H1 (cell line): Measurements from ENCODE around the gene EBLN2.

Experiments
- EP300 ChIP-seq, 2 experiments: IDR thresholded peaks; 1 replicate in 1 of 2; 2 replicates in 1 of 2; pipeline ENCODE4 v1.6.1; 2011 to 2012; ENCODE audit warnings: low read depth in 2 of 2, low read length in 2 of 2, mild to moderate bottlenecking in 2 of 2, borderline replicate concordance in 1 of 2, inconsistent platforms in 1 of 2, moderate library complexity in 1 of 2
- HDAC2 ChIP-seq, 2 experiments: fragments of 300-600 bp in 1 of 2; sonication (generic) in 1 of 2; IDR thresholded peaks; 2 replicates each; pipeline ENCODE4 v1.6.1; 2011 to 2012; ENCODE audit warnings: low read depth in 2 of 2, low read length in 2 of 2, mild to moderate bottlenecking in 2 of 2, moderate library complexity in 2 of 2, borderline replicate concordance in 1 of 2, inconsistent platforms in 1 of 2
- POLR2A ChIP-seq, 2 experiments: IDR thresholded peaks; 1 replicate in 1 of 2; 2 replicates in 1 of 2; pipeline ENCODE4 v1.6.1; 2011; ENCODE audit warnings: low read depth in 2 of 2, low read length in 2 of 2, mild to moderate bottlenecking in 2 of 2; ENCODE audit errors: control extremely low read depth in 1 of 2
- TF ChIP-seq, protein P1 (sequence below), 3 experiments: IDR thresholded peaks; 1 replicate in 2 of 3; 2 replicates in 1 of 3; pipeline versions ENCODE4 v1.5.1 to v1.6.1; 2011; ENCODE audit warnings: low read length in 3 of 3, mild to moderate bottlenecking in 3 of 3, inconsistent platforms in 2 of 3, low read depth in 1 of 3, moderate library complexity in 1 of 3; ENCODE audit not compliant: insufficient read depth in 1 of 3; ENCODE audit errors: control extremely low read depth in 1 of 3
- TF ChIP-seq, protein P2 (sequence below): IDR thresholded peaks from 2 replicates; pipeline ENCODE4 v1.6.1; 2011; ENCODE audit warnings: low read depth, mild to moderate bottlenecking, low read length; ENCODE audit not compliant: insufficient read depth
- TF ChIP-seq, protein P3 (sequence below): IDR thresholded peaks from 2 replicates; pipeline ENCODE4 v1.6.1; 2012; ENCODE audit warnings: inconsistent platforms

DNA sequence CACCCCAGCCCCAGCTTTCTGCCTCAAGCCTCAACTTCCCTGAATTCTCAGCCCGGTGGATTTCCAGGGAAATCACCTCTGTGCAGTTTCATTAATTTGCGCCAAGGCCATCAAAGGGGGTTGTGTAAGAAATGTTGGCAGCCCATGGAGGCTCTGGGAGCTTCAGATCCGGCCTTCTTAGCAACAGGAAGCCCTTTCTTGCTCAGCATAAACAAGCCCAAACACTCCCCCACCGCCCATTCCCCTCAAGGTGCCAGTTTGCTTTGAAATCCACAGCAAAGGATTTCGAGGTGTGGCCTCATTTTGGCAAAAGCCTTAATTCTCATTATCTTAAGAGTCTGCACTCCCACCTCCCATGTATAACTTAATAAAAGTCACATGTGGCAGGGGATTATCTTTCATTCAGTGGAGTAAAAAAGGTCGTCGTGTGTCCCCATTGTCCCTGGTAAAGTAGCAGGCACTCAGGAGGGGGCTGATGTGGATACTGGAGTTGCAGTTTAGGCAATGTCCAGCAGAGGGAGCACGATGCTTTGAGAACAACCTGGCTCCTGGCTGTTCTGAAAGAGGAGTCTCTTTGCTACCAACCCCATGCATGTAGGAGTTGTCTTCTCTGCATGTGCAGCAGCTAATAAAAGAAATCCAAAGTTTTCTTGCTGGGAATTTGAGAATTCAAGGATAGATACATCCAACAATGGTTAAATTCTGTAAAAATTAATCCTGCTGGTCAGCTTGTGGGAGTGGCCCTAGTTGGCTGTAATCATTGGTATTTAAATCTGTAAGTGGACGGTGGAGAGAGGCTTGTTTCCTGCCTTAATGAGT, 39.5 kb downstream of the EBLN2 start:
- TF ChIP-seq POLR2A (IDR thresholded peaks at IDR 0.05; ENCODE audit: control extremely low read depth in 1 of 2, low read depth in 2 of 2, low read length in 2 of 2) (no peak), HDAC2 (IDR thresholded peaks at IDR 0.05; ENCODE audit: borderline replicate concordance in 1 of 2, low read depth in 2 of 2, low read length in 2 of 2) (no peak), EP300 (IDR thresholded peaks at IDR 0.05; ENCODE audit: borderline replicate concordance in 1 of 2, low read depth in 2 of 2, low read length in 2 of 2) (no peak)
- TF ChIP-seq, protein P1, sequence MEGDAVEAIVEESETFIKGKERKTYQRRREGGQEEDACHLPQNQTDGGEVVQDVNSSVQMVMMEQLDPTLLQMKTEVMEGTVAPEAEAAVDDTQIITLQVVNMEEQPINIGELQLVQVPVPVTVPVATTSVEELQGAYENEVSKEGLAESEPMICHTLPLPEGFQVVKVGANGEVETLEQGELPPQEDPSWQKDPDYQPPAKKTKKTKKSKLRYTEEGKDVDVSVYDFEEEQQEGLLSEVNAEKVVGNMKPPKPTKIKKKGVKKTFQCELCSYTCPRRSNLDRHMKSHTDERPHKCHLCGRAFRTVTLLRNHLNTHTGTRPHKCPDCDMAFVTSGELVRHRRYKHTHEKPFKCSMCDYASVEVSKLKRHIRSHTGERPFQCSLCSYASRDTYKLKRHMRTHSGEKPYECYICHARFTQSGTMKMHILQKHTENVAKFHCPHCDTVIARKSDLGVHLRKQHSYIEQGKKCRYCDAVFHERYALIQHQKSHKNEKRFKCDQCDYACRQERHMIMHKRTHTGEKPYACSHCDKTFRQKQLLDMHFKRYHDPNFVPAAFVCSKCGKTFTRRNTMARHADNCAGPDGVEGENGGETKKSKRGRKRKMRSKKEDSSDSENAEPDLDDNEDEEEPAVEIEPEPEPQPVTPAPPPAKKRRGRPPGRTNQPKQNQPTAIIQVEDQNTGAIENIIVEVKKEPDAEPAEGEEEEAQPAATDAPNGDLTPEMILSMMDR (IDR thresholded peaks at IDR 0.05; ENCODE audit: control extremely low read depth in 1 of 3, insufficient read depth in 1 of 3, low read depth in 1 of 3, low read length in 3 of 3) = peak; percentile 88 to 98 (median 90)
- TF ChIP-seq, protein P2, sequence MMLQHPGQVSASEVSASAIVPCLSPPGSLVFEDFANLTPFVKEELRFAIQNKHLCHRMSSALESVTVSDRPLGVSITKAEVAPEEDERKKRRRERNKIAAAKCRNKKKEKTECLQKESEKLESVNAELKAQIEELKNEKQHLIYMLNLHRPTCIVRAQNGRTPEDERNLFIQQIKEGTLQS = no peak
- TF ChIP-seq, protein P3, sequence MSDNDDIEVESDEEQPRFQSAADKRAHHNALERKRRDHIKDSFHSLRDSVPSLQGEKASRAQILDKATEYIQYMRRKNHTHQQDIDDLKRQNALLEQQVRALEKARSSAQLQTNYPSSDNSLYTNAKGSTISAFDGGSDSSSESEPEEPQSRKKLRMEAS = 0 out of 2 replicates have a peak, but pooled peaks have one; percentile 12
